RWPE1 (cell line): Measurements from ENCODE around the gene GPR137.
A peak's percentile ranks its signal among the peaks of the same experiment; 100 is the strongest.
"Not testable (repeated sequence)": the region's sequence is repeated elsewhere in the genome, so short reads cannot be mapped to it uniquely, and the experiment has no call there.

Experiments used
- CTCF ChIA-PET: fragments of 350-600 bp; sonication (Branson Sonifier 250); formaldehyde crosslinking; extraction: SDS; loops from one replicate; lab custom pipeline; 2021; lab: Yijun Ruan, JAX
- POLR2A ChIA-PET: fragments of 400-600 bp; formaldehyde crosslinking; extraction: SDS; loops from one replicate; lab custom pipeline; 2020; ENCODE audit warnings: antibody characterized with exemption; ENCODE audit not compliant: low non-redundant PET; lab: Yijun Ruan, JAX
- DNase-seq: peaks from one replicate; pipeline ENCODE4 v3.0.0; 2012; ENCODE audit warnings: low spot score
- H3K27ac ChIP-seq: fragments of 450-650 bp; 2 replicates; pipeline ENCODE4 v1.5.1; 2017
- CTCF ChIP-seq: fragments of 450-650 bp; conservative IDR thresholded peaks from 2 replicates; pipeline ENCODE4 v1.5.1; 2017; ENCODE audit warnings: low read depth, mild to moderate bottlenecking

GPR137 gene

GRCh38 chr11:64321533-64321932 lies 35.9 kb downstream of the GPR137 start:
- peak; percentile 71 for DNase-seq
- POLR2A ChIA-PET = no interaction called here
- CTCF ChIA-PET = interaction anchor here (1.7 to 2.9 kb wide), 2 partner anchors 10 to 21 kb away, joined by 6 to 11 read pairs; no protein-coding TSS in a partner anchor
- TF ChIP-seq CTCF = no peak
- H3K27ac ChIP-seq = peak overlapping the region; percentile 100

DNA sequence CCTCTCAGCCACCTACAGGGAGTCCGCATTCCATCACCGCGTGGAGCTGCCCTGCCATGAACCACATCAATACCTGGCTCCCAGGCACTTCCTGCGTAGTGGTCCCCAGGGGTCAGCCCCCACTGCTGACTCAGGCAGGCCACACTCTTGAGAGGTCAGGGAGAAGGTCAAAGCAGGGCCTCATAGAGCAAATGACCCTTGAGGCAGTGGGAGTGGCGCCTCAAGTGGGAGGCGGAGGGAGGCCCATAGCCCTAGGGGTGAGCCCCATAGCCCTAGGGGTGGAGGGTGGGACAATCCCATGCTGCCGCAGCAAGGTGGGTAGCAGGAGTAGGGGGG lies 37.2 kb downstream of the GPR137 start:
- ChIA-PET POLR2A (no interaction called here), CTCF (interaction anchor here (1.7 to 2.9 kb wide), 2 partner anchors 9 to 20 kb away, joined by 6 to 11 read pairs; no protein-coding TSS in a partner anchor)
- peak overlapping the region; percentile 100 for H3K27ac ChIP-seq
- TF ChIP-seq CTCF = no peak
- no peak for DNase-seq

GRCh38 chr11:64323373-64323772 lies 37.7 kb downstream of the GPR137 start:
- peak overlapping the region; percentile 100 for H3K27ac ChIP-seq
- DNase-seq = no peak
- POLR2A ChIA-PET = no interaction called here
- CTCF ChIA-PET = interaction anchor here (0.9 to 2.9 kb wide), 4 partner anchors 9 to 32 kb away, joined by 3 to 11 read pairs (median 8); no protein-coding TSS in a partner anchor
- no peak for TF ChIP-seq CTCF

DNA sequence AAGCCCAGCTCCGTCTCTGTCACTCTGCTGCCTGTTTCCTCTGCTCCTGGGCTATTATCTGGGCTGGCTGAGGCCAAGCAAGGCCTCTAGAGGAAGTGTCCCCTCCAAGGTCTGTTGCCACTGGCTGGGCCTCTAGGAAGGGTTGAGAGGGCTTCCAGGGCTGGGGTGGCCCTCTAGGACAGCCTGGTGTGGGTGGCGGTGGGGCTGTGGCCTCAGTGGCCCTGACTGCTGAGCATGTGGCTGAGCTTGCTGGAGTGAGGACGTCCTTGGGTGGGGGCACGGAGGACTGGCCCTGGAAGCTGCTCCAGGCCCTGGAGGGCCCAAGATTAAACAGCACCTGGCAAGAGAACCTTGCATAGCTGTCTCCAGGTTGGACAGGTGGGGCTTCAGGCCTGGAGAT lies 38.3 kb downstream of the GPR137 start:
- H3K27ac ChIP-seq = peak overlapping the region; percentile 100
- CTCF ChIA-PET = interaction anchor here (0.9 to 2.9 kb wide), 3 partner anchors 8 to 31 kb away, joined by 3 to 11 read pairs (median 10); no protein-coding TSS in a partner anchor
- DNase-seq, POLR2A ChIA-PET: not testable (repeated sequence)

DNA sequence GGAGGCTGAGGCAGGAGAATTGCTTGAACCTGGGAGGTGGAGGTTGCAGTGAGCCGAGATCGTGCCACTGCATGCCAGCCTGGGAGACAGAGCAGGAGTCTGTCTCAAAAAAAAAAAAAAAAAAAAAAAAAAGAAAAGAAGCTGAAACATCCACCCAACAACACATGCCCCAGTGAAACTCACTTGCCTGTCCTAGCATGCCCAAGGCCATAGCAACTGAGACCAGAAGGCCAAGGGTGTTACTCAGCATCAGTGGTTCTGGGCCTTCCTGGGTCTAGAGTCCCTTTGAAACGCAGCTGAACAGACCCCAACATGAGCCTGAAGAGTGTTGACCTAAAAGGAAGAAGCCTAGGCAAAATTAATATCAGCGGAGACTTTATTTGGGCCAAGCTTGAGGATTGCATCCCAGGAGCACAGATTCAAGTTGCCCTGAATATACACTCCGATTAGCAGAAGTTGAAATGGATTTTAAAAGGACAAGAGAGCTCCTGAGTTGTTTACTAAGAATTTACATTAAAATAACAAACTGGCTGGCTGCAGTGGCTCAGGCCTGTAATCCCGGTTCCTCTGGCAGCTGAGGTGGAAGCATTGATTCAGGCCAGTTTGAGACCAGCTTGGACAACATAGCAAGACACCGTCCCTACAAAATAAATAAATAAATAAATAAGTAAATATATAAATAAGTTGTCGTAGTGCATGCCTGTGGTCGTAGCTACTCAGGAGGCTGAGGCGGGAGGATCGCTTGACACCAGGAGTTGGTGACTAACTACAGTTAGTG lies 39.2 kb downstream of the GPR137 start:
- TF ChIP-seq CTCF = no peak
- H3K27ac ChIP-seq = peak overlapping the region; percentile 100
- DNase-seq = peak; percentile 76
- POLR2A ChIA-PET = interaction anchor here (0.6 to 0.7 kb wide), 5 partner anchors 8 to 95 kb away, joined by 3 to 4 read pairs (median 3); partner anchors contain the start of genes DNAJC4 and FKBP2
- CTCF ChIA-PET = interaction anchor here (1.5 kb wide), 1 partner anchor 30 kb away, joined by 10 read pairs; no protein-coding TSS in a partner anchor

- TF ChIP-seq CTCF = no peak
- POLR2A ChIA-PET = no interaction called here
- CTCF ChIA-PET = no interaction called here
- peak overlapping the region; percentile 98; the same call in 1 of the 2 replicates for H3K27ac ChIP-seq
- DNase-seq = no peak
Measured at GRCh38 chr11:64327375-64327774, 41.7 kb downstream of the GPR137 start.

DNA sequence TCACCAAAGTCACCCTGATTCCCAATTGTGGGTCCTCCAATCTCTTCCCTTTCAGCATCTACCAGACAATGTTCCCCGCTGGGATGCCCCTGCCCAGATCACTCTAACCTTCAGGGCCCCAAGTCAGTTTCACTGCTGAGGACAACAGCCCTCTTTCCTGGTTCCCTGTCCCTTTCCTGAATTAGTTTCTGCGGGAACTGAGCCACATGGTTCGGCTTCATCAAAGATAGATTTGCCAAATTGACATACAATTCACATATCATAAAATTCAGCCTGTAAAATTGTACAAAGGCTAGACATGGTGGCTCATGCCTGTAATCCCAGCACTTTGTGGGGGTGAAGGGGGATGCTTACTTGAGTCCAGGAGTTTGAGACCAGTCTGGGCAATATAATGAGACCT lies 42.3 kb downstream of the GPR137 start:
- POLR2A ChIA-PET = no interaction called here
- CTCF ChIA-PET = no interaction called here
- H3K27ac ChIP-seq = peak overlapping the region; percentile 98
- no peak for TF ChIP-seq CTCF
- no peak for DNase-seq
